Astrocyte (in vitro differentiated cells and primary cell): ENCODE measurements around the gene GPBP1. TPM values are rescaled to one million over a fixed set of nuclear protein-coding genes. Genes with fewer than 3 reads are reported as not detected.

ENCODE experiments used
- DNase-seq: peaks from one replicate; pipeline ENCODE4 v3.0.0-alpha.2; 2010; ENCODE audit warnings: low read depth
- FAIRE-seq: peaks from 2 replicates; lab custom pipeline; 2011; peaks lifted over from hg19 to GRCh38; lab: Jason Lieb, UNC
- H2AFZ ChIP-seq: 2 replicates; pipeline ENCODE4 v1.6.0; 2012; ENCODE audit warnings: low read depth, low read length, inconsistent platforms
- H3K27ac ChIP-seq: 2 replicates; pipeline ENCODE4 v1.5.1; 2011; ENCODE audit warnings: low read depth, low read length, inconsistent platforms
- H3K27me3 ChIP-seq: 2 replicates; pipeline ENCODE4 v1.6.0; 2011; ENCODE audit warnings: low read length, inconsistent platforms; ENCODE audit not compliant: insufficient read depth
- H3K36me3 ChIP-seq: 2 replicates; pipeline ENCODE4 v1.5.1; 2011; ENCODE audit warnings: low read length, inconsistent platforms; ENCODE audit not compliant: insufficient read depth
- H3K4me1 ChIP-seq: 2 replicates; pipeline ENCODE4 v1.5.1; 2011; ENCODE audit warnings: low read length, inconsistent platforms; ENCODE audit not compliant: insufficient read depth
- H3K4me2 ChIP-seq: 2 replicates; pipeline ENCODE4 v1.6.0; 2012; ENCODE audit warnings: low read length, inconsistent platforms
- H3K4me3 ChIP-seq: 2 replicates; pipeline ENCODE4 v1.5.1; 2011; ENCODE audit warnings: low read depth, mild to moderate bottlenecking, low read length, inconsistent platforms; ENCODE audit not compliant: insufficient read depth
- H3K79me2 ChIP-seq: 2 replicates; pipeline ENCODE4 v1.6.0; 2012; ENCODE audit warnings: mild to moderate bottlenecking, low read length, inconsistent platforms; ENCODE audit not compliant: insufficient read depth
- H3K9ac ChIP-seq: 2 replicates; pipeline ENCODE4 v1.6.0; 2012; ENCODE audit warnings: mild to moderate bottlenecking, low read length, inconsistent platforms
- H3K9me3 ChIP-seq: 2 replicates; pipeline ENCODE4 v1.5.1; 2012; ENCODE audit warnings: low read depth, mild to moderate bottlenecking, low read length, inconsistent platforms; ENCODE audit not compliant: insufficient read depth
- H4K20me1 ChIP-seq: 2 replicates; pipeline ENCODE4 v1.6.0; 2012; ENCODE audit warnings: low read length, inconsistent platforms; ENCODE audit not compliant: insufficient read depth
- H3K27ac Mint-ChIP-seq: one replicate; pipeline ENCODE4 v1.8.0; 2021; ENCODE audit warnings: mild to moderate bottlenecking, mixed read lengths; ENCODE audit not compliant: unreplicated experiment
- H3K27me3 Mint-ChIP-seq: one replicate; pipeline ENCODE4 v1.8.0; 2021; ENCODE audit warnings: low read depth, mixed read lengths; ENCODE audit not compliant: unreplicated experiment
- H3K36me3 Mint-ChIP-seq: one replicate; pipeline ENCODE4 v1.8.0; 2021; ENCODE audit warnings: low read depth, mixed read lengths; ENCODE audit not compliant: unreplicated experiment
- H3K4me1 Mint-ChIP-seq: one replicate; pipeline ENCODE4 v1.8.0; 2021; ENCODE audit warnings: low read depth, mixed read lengths; ENCODE audit not compliant: unreplicated experiment
- H3K4me3 Mint-ChIP-seq: one replicate; pipeline ENCODE4 v1.8.0; 2021; ENCODE audit warnings: mild to moderate bottlenecking, moderate library complexity, mixed read lengths; ENCODE audit not compliant: unreplicated experiment
- H3K9me3 Mint-ChIP-seq: one replicate; pipeline ENCODE4 v1.8.0; 2021; ENCODE audit warnings: mild to moderate bottlenecking, mixed read lengths; ENCODE audit not compliant: unreplicated experiment
- EZH2 ChIP-seq: IDR thresholded peaks from 2 replicates; pipeline ENCODE4 v1.6.1; 2012; ENCODE audit warnings: mild to moderate bottlenecking, low read length, inconsistent platforms; ENCODE audit not compliant: insufficient read depth
- total RNA-seq: library from RNA; stranded (reverse); gene quantifications from 2 replicates; pipeline ENCODE4 v1.2.1, GENCODE V29; 2021
- TF ChIP-seq, protein P1 (sequence below): IDR thresholded peaks from 2 replicates; pipeline ENCODE4 v1.5.1; 2011; ENCODE audit warnings: low read depth, mild to moderate bottlenecking, inconsistent platforms, low read length, moderate library complexity; ENCODE audit not compliant: insufficient read depth

Gene GPBP1
- total RNA-seq, 1 donor from 2014 or later, result 59.8 TPM

DNA sequence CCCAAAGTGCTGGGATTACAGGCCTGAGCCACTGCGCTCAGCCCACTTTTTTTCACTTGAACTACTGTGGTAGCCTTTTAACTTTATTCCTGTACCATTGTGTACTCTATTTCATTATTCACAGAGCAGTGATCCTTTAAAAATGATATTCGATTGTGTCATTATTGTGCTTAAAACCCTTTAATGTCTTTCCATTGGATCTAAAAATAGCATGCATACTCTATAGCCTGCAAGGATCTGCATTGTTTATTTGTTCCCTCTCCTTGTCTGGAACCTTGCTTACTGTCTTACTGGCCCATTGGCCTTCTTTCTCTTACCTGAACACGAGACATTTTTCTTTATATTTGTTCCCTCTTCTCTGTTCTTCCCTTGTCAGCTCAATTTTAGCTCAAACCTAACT lies 15.7 kb downstream of the GPBP1 start:
- Histone ChIP-seq H3K4me1 (no peaks in the 10 kb centered on the region), H2AFZ (no peak overlapping the region), H3K9ac (no peak overlapping the region), H3K9me3 (no peaks in the 10 kb centered on the region), H3K27me3 (no peaks in the 10 kb centered on the region), H4K20me1 (peaks cover 92% of the 10 kb centered on the region), H3K4me2 (no peak overlapping the region), H3K4me3 (no peak overlapping the region), H3K79me2 (peaks cover 100% of the 10 kb centered on the region), H3K27ac (no peak overlapping the region), H3K36me3 (no peaks in the 10 kb centered on the region)
- Mint-ChIP-seq H3K9me3 (no peaks in the 10 kb centered on the region), H3K36me3 (peaks cover 5% of the 10 kb centered on the region), H3K4me3 (no peak overlapping the region), H3K27ac (no peak overlapping the region), H3K27me3 (no peaks in the 10 kb centered on the region), H3K4me1 (peaks cover 10% of the 10 kb centered on the region)
- DNase-seq (no peak), FAIRE-seq (no peak)
- no peak for TF ChIP-seq EZH2
- TF ChIP-seq, protein P1, sequence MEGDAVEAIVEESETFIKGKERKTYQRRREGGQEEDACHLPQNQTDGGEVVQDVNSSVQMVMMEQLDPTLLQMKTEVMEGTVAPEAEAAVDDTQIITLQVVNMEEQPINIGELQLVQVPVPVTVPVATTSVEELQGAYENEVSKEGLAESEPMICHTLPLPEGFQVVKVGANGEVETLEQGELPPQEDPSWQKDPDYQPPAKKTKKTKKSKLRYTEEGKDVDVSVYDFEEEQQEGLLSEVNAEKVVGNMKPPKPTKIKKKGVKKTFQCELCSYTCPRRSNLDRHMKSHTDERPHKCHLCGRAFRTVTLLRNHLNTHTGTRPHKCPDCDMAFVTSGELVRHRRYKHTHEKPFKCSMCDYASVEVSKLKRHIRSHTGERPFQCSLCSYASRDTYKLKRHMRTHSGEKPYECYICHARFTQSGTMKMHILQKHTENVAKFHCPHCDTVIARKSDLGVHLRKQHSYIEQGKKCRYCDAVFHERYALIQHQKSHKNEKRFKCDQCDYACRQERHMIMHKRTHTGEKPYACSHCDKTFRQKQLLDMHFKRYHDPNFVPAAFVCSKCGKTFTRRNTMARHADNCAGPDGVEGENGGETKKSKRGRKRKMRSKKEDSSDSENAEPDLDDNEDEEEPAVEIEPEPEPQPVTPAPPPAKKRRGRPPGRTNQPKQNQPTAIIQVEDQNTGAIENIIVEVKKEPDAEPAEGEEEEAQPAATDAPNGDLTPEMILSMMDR, result no peak

DNA sequence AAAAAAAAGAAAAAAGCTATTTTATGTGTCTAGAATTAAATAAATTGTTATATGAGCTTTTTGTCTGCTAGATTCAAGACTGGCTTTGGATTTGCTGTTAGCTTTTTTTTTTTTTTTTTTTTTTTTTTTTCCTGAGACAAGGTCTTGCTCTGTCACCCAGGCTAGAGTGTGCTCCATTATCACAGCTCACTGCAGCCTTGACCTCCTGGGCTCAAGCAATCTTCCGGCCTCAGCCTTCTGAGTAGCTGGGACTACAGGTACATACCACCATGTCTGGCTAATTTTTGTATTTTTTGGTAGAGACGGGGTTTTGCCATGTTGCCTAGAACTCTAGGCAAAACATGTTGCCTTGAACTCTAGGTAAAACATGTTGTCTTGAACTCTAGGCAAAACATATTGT lies 16.7 kb downstream of the GPBP1 start:
- Histone ChIP-seq H3K36me3 (no peaks in the 10 kb centered on the region), H3K27me3 (no peaks in the 10 kb centered on the region), H3K27ac (no peak overlapping the region), H4K20me1 (peaks cover 92% of the 10 kb centered on the region), H3K79me2 (peaks cover 100% of the 10 kb centered on the region), H3K4me3 (no peak overlapping the region), H2AFZ (no peak overlapping the region), H3K4me1 (no peaks in the 10 kb centered on the region), H3K9me3 (no peaks in the 10 kb centered on the region), H3K4me2 (no peak overlapping the region), H3K9ac (no peak overlapping the region)
- H3K4me3 Mint-ChIP-seq, result no peak overlapping the region
- H3K9me3 Mint-ChIP-seq, result no peaks in the 10 kb centered on the region
- TF ChIP-seq, protein P1, result no peak
- no peak for TF ChIP-seq EZH2
- no peak overlapping the region for H3K27ac Mint-ChIP-seq
- H3K4me1 Mint-ChIP-seq, result peaks cover 13% of the 10 kb centered on the region
- DNase-seq (no peak), FAIRE-seq (no peak)
- H3K27me3 Mint-ChIP-seq, result no peaks in the 10 kb centered on the region
- H3K36me3 Mint-ChIP-seq, result peaks cover 2% of the 10 kb centered on the region

DNA sequence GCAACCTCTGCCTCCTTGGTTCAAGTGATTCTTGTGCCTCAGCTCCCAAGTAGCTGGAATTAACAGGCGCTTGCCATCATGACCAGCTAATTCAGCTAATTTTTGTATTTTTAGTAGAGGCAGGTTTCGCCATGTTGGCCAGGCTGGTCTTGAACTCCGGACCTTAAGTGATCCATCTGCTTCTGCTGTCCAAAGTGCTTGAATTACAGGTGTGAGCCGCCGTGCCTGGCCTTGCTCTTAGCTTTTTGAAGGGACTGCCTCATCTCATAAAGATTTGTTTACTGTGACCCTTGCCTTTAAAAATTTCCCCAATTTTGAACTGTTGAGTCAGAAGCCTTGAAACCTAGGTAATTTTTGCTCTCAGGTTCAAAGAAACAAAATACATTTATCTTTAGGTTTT lies 17.3 kb downstream of the GPBP1 start:
- Mint-ChIP-seq H3K27ac (no peak overlapping the region), H3K36me3 (peaks cover 2% of the 10 kb centered on the region), H3K4me1 (peaks cover 13% of the 10 kb centered on the region), H3K9me3 (no peaks in the 10 kb centered on the region), H3K27me3 (no peaks in the 10 kb centered on the region), H3K4me3 (no peak overlapping the region)
- TF ChIP-seq, protein P1, result no peak
- FAIRE-seq (no peak), DNase-seq (no peak)
- Histone ChIP-seq H3K9me3 (no peaks in the 10 kb centered on the region), H3K79me2 (peaks cover 100% of the 10 kb centered on the region), H3K36me3 (no peaks in the 10 kb centered on the region), H2AFZ (no peak overlapping the region), H3K4me3 (no peak overlapping the region), H3K9ac (no peak overlapping the region), H3K27me3 (no peaks in the 10 kb centered on the region), H3K27ac (no peak overlapping the region), H3K4me2 (no peak overlapping the region), H3K4me1 (no peaks in the 10 kb centered on the region), H4K20me1 (peaks cover 92% of the 10 kb centered on the region)
